GM23338 (cell line): ENCODE measurements around the gene MYG1. TPM values are rescaled to one million over a fixed set of nuclear protein-coding genes. Genes with fewer than 3 reads are reported as not detected.

Experiments
- CTCF ChIP-seq, 2 experiments: fragments of 200-600 bp in 1 of 2; sonication (generic) in 1 of 2; conservative IDR thresholded peaks; 2 replicates each; pipeline versions ENCODE4 v1.5.1 to v1.6.1; 2016 to 2017; ENCODE audit warnings: antibody characterized with exemption in 2 of 2, low read depth in 2 of 2, mild to moderate bottlenecking in 2 of 2, moderate library complexity in 1 of 2
- ETS1 ChIP-seq: IDR thresholded peaks from 2 replicates; pipeline ENCODE4 v1.6.1; 2016; ENCODE audit warnings: antibody characterized with exemption
- JUNB ChIP-seq: IDR thresholded peaks from one replicate; pipeline ENCODE4 v1.6.1; 2016; ENCODE audit warnings: antibody characterized with exemption; ENCODE audit not compliant: unreplicated experiment
- NANOG ChIP-seq: IDR thresholded peaks from 2 replicates; pipeline ENCODE4 v1.6.1; 2016; ENCODE audit warnings: antibody characterized with exemption, borderline replicate concordance
- STAT1 ChIP-seq: IDR thresholded peaks from one replicate; pipeline ENCODE4 v1.6.1; 2016; ENCODE audit warnings: antibody characterized with exemption; ENCODE audit not compliant: unreplicated experiment
- ZNF114 ChIP-seq: fragments of 250-450 bp; sonication (Bioruptor Pico); IDR thresholded peaks from 2 replicates; pipeline ENCODE4 v1.5.0; 2020; ENCODE audit warnings: mild to moderate bottlenecking, moderate library complexity
- ZNF331 ChIP-seq: fragments of 250-450 bp; sonication (Bioruptor Pico); IDR thresholded peaks from 2 replicates; pipeline ENCODE4 v1.5.0; 2020; ENCODE audit warnings: low read depth, mild to moderate bottlenecking, moderate library complexity
- ZNF462 ChIP-seq: fragments of 250-450 bp; sonication (Bioruptor Pico); IDR thresholded peaks from 2 replicates; pipeline ENCODE4 v1.5.0; 2020; ENCODE audit warnings: mild to moderate bottlenecking, moderate library complexity
- polyA plus RNA-seq: library from polyadenylated mRNA; unstranded; fragments of >200 nt; fragmentation: Nextera tagmentation; extraction: Ambion mirVana; gene quantifications from 2 replicates; pipeline ENCODE4 v1.2.1, GENCODE V29; 2016
- total RNA-seq: library from RNA; depleted of rRNA; stranded (reverse); fragments of >200 nt; shearing (Covaris generic); gene quantifications from 2 replicates; pipeline ENCODE4 v1.2.3, GENCODE V29; 2014

MYG1 gene
- total and polyA plus RNA-seq, 2 experiments from 2014 or later = 66.5 to 94.2 TPM

- TF ChIP-seq ZNF462 (CRISPR knock-in tag) (no peak), ZNF331 (CRISPR knock-in tag) (no peak), ETS1 (peak; percentile 79), JUNB (no peak), CTCF (conservative IDR thresholded peaks at IDR 0.05; ENCODE audit: low read depth in 2 of 2) (peak; percentile 35 to 54), NANOG (no peak), STAT1 (no peak), ZNF114 (no peak)
Observed at GRCh38 chr12:53267999-53268629, 31.4 kb upstream of the MYG1 start, which contains the start of gene ESPL1 (continued).
